ENCODE results near the gene ZCCHC12. TPM values are rescaled to one million over a fixed set of nuclear protein-coding genes. Genes with fewer than 3 reads are reported as not detected.

The ZCCHC12 gene
- total RNA-seq, result not detected in 2 replicates

GRCh38 chrX:118823263-118824172, at the start of gene ZCCHC12:
Gene ZCCHC12, plus strand, starts transcription at chrX:118823824. Its CDS starts 1,421 bp downstream, at chrX:118825245.

Other genes starting within 250 kb of the ZCCHC12 start
- 56.2 and 65.7 TPM in 2 replicates for gene IL13RA1, start 96.2 kb upstream of the ZCCHC12 start, total RNA-seq
- gene LONRF3, start 150.8 kb downstream of the ZCCHC12 start, total RNA-seq, result under 0.01 and 0.33 TPM in 2 replicates
- gene CT47C1, start 249.2 kb downstream of the ZCCHC12 start, total RNA-seq, result not detected in 2 replicates

Measured in smooth muscle cell of trachea (primary cell).